Transverse colon (tissue), 4 donors: ENCODE measurements around the gene SMIM44.

Source experiments
- CTCF ChIP-seq, 5 experiments: fragments of 200-600 bp in 3 of 5; fragments of 450-650 bp in 2 of 5; sonication (generic) in 3 of 5; IDR thresholded peaks; 1 replicate in 2 of 5; 2 replicates in 3 of 5; pipeline ENCODE4 v1.5.1; 2016 to 2017; ENCODE audit warnings: antibody characterized with exemption in 5 of 5, inconsistent platforms in 3 of 5, mild to moderate bottlenecking in 2 of 5, moderate library complexity in 1 of 5
- EP300 ChIP-seq: sonication (generic); formaldehyde crosslinking; IDR thresholded peaks from one replicate; pipeline ENCODE4 v1.6.1; 2017; ENCODE audit warnings: antibody characterized with exemption, low read depth
- POLR2A ChIP-seq: fragments of 450-650 bp; IDR thresholded peaks from one replicate; pipeline ENCODE4 v1.6.1; 2016; ENCODE audit warnings: antibody characterized with exemption, mild to moderate bottlenecking, moderate library complexity
- POLR2AphosphoS5 ChIP-seq, 3 donors: sonication (generic); formaldehyde crosslinking; IDR thresholded peaks; one replicate each; pipeline ENCODE4 v1.6.1; 2016; ENCODE audit warnings: antibody characterized with exemption in 3 of 3

DNA sequence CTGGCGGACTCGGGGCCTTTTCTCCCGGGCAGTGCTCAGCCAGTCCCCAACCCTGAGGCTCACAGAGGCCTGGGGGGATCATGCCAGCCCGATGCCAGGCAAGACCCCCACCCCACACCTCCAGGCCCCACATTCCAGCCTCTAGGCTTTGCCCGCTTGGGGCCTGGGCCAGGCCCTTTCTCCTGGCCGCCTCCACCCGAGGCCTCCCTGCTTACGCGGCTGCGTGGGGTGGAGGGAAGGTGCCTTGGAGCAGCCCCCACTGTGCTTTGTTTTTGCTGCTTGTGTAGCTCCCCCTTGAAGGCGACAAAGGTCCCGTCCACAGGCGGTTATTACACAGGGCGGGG is 41.3 kb downstream of the SMIM44 start:
- TF ChIP-seq POLR2AphosphoS5 (IDR thresholded peaks at IDR 0.05) (no peak), CTCF (IDR thresholded peaks at IDR 0.05) (no peak), EP300 (no peak), POLR2A (no peak)
